ENCODE results near the gene CDKAL1.

DNA sequence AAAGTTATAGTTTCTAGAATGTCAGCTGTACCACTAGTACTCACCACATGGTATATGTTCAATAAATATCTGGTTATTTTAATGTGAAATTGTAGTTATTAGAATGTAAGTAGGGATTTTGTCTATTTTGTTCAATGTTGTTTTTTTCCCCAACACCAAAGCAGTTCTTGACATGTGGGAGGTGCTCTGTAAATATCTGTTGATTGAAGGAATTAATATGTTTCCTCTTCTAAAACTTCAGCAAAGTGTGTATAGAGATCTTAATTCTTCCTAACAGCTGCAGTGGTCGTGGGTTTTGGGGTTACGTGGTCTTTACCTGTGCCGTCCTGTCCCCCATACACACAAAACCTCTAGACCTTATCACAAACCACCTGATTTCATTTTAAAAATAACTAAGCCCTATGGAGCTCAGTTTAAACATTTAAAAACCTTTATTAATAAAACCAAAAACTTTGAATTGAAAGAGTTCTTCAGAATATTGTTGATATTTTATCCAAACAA lies 587.4 kb downstream of the CDKAL1 start:
- no peak for TF ChIP-seq CTCF (IDR thresholded peaks at IDR 0.05)
- TF ChIP-seq POLR2A (IDR thresholded peaks at IDR 0.05): no peak
